Inferior parietal cortex (tissue), 1 donor: ENCODE results near the gene GNG7.
A peak's percentile ranks its signal among the peaks of the same experiment; 100 is the strongest.
"Not testable (repeated sequence)": the region's sequence is repeated elsewhere in the genome, so short reads cannot be mapped to it uniquely, and the experiment has no call there.

ENCODE experiments used
- DNase-seq: peaks from one replicate; pipeline ENCODE4 v3.0.0-alpha.2; 2016; ENCODE audit errors: extremely low spot score

GNG7 gene

DNA sequence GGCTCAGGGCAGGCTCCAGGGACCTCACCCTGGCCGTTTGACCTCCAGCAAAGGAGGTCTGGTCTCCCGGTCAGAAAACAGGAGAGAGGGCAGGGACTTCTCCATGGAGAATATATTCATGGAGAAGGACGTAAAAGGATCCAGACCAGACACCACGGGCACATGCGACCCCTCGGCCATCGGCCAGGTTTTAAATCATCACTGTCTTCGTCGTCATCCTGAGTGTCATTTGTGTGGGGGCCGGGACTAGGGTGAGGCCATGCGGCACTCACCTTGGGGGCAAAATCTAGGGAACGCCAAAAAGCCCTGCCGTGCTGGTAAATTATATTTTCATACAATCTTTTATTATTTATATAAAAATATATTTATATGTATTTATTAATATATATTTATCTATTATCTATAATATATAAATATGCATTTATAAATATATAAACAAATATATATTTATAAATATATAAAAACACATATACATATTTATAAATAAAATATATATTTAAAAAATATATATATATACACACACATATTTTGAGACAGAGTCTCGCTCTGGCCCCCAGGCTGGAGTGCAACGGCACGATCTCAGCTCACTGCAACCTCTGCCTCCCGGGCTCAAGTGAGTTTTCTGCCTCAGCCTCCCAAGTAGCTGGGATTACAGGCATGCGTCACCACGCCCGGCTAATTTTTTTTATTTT is 151.2 kb downstream of the GNG7 start:
- no peak for DNase-seq

DNA sequence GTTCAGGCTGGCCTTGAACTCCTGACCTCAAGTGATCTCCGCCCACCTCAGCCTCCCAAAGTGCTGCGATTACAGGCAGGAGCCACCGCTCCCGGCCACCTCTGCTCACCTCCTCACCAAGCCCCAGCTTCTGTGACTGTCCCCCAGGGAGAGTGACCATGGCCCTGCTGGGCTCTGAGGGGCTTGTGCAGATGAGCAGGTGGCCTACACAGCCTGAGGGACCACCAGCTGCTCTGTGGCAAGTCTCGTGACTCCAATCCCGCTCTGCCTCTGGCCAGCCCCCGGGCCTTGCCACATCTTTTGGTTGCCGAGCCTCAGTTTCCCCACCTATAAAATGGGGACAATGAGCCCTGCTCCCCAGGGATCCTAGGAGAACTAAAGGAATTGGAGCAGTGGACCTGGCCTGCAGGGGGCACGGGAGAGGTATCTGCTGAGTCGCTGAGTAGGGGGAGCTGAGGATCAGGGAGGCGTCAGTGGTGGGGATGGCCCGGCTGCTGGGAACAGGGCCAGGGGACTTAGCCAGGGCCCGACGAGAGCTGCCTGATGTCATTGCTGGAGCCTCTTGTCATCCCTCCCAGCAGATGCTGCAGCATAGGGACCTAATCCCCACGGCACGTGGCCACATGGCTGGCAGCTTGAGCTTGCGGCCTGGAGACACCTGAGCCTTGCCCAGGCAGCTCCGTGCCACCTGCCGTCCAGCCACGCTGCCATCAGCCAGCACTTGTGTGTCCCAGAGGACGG is 151.9 kb downstream of the GNG7 start:
- DNase-seq = no peak

DNA sequence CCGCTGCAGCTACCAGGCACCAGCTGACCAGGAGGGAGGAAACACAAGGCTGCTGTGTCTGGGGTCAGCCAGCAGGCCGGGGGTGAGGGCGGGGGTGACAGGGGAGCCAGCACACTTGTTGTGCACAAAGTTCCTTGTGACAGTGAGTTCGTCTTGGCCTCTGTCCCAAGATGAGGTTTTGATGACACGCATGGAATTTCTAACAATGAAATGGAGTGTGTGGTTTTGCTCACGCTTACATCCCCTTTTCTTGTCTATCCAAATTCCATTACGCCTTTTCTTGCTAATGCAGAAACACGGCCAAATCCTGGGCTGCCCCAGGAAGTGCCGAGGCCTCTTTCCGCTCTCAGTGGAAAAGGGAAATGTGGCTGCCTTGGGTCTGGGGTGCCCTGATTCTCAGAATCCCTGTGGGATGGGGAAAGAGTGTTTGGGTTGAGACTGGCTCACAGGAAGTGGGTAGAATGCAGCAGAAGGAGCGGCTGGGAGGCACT is 152.7 kb downstream of the GNG7 start:
- peak; percentile 78 for DNase-seq

DNA sequence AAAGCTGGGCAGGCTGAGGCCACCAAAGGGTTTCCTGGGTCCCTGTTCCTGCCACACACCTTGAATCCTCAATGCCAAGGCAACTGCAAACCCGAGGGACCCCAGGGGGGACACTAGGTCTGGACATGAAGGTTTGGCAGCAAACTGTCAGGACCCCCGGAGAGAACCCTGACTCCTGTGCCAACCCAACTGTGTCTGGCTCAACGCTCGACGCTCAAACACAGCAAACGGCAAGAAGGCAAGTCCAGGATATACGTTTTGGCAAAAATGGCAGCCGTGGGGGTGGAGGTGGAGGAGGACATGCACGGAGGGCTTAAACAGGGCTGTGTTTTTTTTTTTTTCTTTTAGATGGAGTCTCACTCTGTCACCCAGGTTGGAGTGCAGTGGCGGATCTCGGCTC is 153.5 kb downstream of the GNG7 start:
- DNase-seq = no peak

DNA sequence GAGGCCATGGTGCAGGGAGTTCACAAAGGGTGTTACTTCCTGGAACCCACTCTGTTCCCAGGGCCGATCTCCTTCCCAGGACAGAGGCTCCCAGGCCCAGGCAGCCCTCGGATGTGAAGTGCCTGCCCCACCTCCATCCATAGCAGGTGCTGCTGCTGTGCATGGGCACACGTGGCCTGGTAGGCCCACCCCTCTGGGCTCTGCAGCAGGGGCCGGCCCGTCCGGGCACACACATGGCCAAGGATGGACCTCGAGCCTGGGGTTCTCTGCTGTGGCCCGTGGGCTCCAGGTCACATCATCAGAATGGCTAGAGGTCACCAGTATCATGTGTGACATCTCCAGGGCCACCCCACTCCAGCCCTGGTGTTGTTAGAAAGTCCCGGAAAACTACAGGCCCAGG is 154.8 kb downstream of the GNG7 start:
- DNase-seq = no peak

DNA sequence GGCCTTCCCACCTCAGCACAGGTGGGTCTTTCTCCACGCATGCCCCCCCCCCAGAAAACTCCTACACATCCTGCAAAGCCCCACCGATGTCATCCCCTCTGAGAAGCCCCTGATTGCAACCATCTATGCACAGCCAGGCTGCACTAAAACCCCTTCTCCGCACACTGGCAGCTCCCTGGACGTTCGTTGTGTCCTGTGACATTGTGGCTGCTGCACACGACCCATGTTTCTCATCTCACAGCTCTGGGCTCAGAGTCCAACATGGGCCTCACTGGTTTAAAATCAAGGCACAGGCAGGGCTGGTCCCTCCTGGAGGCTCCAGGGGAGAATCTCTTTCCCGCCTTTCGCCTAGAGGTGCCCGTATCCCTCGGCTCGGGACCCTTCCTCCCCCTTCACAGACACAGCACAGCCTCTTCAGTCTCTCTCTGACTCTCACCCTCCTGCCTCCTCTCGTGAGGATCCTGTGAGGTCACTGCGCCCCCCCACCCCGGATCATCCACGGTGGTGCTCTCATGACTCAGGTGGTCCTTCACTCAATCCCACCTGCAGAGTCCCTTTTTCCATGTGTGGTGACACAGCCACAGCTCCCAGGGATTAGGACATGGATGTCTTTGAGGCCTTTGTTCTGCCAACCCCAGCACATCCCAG is 155.3 kb downstream of the GNG7 start:
- no peak for DNase-seq

DNA sequence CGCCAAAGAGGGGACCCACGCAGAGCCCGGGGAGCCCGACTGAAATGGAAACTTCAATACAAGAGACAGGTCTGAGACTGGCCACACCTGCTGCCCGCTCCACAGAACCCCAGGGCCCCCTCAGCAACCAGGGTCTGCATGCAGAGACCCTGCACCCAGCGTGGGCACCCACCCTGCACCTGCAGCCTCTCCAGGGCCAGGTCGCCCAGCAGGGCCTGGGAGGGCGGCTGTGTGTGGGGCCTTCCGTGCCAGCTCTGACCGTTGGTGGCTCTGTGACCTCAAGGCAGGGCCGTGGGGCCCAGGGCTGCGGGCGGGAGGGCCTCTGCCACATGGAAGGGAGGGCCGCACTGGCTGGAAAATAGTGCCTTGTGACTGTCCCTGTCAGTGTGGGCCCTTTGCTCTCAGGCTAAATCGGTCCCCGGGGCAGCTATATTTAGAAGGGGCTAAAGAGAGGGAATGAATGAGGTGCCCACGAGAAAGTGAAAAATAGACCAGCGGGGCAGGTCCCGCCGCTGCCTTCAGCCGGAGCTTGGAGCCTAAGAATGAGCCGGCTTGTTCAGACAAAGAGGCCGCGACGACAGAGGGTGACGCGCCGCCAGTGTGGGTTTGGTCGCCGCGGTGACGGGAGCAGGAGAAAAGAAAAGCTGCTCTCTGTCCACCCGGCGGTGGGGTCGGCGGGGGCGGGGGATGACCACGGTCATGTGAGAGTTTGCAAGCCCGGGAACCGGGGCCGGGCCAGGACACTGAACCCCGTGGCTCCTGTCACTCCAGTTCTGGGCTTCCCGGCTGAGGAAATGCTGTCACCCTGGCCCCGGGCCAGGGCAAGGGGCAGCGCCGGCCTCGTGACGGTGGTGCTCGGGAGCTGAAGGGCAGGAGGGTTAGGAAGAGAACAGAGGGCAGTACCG is 156.1 kb downstream of the GNG7 start:
- peak; percentile 58 for DNase-seq

DNA sequence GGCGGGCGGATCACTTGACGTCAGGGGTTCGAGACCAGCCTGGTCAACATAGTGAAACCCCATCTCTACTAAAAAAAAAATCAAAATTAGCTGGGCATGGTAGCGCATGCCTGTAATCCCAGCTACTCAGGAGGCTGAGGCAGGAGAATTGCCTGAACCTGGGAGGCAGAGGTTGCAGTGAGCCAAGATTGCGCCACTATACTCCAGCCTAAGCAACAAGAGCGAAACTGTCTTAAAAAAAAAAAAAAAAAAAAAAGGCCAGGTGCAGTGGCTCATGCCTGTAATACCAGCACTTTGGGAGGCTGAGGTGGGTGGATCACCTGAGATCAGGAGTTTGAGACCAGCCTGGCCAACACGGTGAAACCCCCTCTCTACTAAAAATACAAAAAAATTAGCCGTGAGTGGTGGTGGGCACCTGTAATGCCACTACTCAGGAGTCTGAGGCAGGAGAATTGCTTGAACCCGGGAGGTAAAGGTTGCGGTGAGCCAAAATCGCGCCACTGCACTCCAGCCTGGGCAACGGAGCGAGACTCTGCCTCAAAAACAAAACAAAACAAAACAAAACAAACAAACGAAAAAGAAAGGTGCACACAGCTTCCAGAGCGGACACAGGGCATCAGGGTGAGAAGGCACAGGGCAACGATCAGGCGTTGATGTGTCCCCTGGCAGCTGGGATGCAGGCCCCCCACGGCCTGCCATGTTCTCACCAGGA is 156.9 kb downstream of the GNG7 start:
- DNase-seq = not testable (repeated sequence)

DNA sequence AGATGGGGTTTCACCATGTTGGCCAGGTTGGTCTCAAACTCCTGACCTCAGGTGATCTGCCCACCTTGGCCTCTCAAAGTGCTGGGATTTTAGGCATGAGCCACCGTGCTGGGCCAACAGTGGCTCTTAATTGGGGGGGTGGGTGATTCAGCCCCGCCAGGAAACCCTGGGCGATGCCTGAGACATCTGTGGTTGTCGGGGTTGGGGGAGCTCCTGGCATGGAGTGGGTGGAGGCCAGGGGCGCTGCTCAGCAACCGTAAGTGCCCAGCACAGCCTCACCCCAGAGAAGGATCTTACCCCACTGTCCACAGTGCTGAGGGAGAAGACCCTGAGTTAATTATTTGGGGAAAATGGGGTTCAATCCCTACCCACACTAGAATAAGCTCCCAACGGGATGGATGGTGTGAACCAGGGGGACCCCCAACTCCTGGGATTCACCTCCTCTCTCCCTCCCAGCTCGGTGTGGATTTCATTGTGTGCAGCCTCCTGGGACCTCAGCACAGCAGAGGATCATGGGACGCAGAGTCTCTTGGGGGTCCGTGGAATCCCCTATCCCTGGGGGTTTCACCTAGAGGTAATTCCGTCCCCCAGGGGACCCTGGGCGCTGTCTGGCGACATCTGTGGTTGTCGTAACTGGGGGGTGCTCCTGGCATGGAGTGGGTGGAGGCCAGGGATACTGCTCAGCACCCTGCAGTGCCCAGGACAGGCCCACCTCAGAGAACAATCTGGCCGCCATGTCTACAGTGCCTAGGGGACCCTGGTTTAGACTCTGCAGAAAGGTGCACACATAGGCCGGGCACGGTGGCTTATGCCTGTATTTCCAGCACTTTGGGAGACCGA is 157.7 kb downstream of the GNG7 start:
- no peak for DNase-seq

DNA sequence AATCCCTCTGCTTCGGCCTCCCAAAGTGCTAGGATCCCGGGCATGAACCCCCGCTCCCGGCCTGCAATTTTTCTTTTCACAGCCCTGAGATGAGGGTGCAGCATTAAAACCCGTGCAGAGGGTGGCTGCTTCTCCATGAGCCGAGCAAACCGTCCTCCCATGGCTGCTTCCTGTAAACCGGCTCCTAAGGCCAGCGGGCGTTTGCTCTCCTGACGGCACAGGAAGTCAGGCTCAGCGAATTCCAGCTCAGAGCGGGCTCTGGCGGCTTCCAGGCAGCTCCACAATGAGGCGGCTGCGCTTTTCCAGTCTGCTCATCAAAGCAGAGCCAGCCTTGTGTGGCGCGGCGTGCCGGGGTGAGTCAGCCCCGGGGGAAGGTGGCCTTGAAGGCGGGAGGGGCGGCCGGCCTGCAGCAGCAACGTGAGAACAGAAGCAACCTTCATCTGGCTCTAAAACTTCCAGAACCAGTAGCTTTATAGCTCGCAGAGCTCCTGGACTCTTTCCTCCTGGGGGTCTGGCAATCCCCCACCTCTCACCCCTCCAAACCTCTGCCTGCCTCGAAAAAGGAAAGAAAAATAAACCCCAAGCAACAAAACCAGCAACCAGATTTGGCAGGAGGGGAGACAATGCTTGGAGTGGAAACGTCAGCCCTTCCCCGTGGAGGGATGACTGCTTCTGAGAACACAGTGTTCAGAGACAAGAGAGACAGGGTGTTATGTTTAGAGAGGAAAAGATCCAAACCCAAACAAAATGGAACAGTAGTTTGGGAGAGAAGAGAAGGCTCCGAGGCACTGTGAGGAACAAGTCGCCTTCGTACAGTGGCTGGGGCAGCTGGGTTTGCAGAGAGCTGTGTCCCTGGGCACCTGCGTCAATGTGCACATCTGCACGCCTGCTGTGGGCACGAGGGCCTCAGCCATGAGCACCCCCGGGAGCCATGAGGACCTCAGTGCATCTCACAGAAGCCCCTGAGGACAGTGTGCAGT is 158.7 kb downstream of the GNG7 start:
- peak; percentile 89 for DNase-seq

DNA sequence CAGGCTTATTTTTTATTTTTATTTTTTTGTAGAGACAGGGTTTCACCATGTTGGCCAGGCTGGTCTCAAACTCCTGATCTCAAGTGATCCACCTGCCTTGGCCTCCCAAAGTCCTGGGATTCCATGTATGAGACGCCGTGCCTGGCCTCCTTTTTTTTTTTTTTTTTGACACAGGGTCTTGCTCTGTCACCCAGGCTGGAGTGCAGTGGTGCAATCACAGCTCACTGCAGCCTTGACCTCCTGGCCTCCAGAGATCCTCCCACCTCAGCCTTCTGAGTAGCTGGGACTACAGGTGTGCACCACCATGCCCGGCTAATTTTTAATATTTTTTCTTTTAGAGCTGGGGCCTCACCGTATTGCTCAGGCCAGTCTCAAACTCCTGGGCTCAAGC is 159.4 kb downstream of the GNG7 start:
- not testable (repeated sequence) for DNase-seq

DNA sequence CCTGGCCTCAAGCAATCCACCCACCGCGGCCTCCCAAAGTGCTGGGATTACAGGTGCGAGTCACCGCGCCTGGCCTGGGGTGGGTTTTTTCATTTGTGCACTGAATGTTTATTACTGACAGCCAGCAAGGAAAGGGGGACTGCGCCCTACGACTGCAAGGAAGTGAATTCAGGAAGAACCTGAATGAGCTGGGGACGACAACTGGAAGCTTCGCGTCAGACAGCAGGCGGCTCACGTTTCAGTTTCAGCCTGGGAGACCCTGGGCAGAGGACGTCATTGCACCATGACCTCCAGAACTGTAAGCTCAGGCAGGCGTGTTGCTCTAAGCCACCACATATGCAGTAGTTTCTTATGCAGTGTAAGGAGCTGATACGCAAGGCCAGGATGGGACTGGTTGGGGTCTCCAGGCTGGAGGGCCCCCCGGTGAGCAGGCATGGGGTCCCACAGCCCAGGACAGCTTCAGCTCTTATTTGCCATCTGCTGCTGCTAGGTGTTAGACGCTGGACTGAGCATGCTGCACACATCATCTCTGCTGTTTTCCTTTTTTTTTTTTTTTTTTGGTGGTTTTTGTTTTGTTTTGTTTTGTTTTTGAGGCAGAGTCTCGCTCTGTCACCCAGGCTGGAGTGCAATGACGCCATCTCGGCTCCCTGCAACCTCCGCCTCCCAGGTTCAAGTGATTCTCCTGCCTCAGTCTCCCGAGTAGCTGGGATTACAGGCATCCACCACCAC is 160.0 kb downstream of the GNG7 start:
- no peak for DNase-seq

DNA sequence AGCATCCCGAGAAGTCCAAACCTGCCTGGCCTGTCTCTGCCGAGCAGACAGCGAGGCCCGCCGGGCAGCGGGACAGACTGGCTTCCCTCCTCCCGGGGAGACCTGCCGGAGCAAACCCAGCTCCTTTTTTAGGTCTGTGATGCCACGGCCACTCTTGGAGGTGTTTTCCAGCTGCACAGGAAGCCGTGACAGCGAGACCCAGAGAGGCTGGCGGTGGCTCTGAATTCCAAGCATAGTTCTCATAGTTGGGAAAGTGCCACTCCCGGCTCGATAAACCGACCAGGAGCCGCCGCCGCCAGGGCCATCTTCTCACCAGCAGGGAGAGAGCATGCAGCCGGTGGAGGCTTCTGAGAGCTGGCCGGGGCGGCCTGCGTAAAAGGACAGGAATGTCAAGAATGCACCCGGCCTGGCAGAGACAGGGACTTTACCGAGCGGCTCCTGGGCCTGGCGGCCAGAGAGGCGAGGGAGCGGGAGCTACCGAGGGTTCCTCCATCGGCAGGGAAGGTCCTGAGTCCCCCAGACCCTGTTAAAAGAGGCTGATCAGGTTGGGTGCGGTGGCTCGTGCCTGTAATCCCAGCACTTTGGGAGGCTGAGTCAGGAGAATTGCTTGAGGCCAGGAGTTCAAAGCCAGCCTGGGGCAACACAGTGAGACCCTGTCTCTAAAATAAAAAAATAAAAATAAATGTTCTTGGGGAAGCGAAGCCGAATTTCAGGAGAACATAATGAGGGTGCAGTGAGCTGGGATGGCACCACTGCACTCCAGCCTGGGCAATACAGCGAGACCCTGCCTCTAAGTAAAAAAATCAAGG is 161.6 kb downstream of the GNG7 start:
- DNase-seq = no peak

DNA sequence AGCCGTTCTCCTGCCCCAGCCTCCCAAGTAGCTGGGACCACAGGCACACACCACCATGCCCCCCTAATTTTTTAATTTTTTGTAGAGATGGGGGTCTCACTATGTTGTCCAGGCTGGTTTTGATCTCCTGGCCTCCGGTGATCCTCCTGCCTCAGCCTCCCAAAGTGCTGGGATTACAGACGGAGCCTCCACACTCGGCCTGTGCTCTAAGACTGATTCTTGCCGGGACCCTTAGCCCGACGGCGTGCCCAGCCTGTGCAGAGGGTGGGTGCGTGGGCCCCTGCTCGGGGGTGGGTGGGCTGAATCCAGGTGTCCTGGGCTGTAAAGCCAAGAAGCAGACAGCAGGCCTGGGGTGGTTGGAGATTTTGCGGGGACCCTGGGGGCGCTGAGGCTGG is 162.2 kb downstream of the GNG7 start:
- DNase-seq = no peak

DNA sequence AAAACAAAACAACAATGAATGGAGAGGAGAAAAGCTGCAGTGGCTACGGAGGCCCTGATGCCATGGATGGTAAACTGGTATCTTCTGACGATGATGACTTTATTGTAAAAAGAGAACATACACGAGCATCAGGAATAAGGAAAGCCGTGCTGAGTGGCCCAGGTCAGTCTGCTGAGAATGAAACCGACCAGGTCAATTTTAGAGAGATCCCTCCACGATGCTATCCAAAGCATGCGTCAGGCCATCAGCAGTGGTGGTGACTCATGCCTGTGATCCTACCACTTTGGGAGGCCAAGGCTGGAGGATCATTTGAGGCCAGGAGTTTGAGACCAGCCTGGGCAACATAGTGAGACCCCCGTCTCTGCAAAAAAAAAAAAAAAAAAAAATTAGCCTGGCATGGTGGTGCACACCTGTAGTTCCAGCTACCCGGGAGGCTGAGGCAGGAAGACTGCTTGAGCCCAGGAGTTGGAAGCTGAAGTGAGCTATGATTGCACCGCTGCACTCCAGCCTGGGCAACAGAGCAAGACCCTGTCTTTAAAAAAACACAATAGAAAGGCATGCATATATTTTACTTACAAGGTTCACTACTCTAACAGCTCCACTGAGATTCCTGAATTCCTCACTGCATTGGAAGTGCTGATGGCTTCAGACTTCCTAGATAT is 164.3 kb downstream of the GNG7 start:
- no peak for DNase-seq

DNA sequence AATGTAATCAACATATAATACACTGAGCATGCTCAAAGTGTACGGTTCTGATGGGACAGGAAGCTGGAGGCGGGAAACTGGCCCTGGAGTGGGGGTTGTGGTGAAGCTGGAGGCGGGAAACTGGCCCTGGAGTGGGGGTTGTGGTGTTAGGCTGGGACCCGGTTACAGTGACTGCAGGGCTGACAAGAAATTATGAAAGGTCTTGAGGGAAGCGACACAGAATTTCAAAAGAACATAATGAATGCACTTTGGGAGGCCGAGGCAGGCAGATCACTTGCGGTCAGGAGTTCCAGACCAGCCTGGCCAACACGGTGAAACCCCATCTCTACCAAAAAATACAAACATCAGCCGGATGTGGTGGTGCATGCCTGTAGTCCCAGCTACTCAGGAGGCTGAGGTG is 164.9 kb downstream of the GNG7 start:
- not testable (repeated sequence) for DNase-seq

DNA sequence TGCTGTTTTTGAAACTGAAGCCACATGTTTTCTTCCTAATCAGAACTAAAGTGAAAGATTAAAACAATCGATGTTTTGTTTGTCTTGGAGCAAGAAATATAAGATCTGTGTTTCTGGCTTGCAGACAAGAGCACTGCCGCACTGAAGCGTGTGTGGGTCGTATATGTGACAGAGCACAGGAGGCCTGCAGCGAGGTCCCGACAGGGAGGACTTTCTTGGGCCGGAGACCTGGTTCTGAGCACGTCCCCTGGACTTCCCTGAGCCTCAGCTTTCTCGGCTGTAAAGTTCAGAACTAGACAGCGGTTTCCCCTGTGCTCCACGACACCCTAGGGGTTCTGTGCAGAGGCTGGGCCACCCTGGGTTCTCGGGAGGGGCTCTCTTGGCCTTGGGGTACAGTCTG is 166.0 kb downstream of the GNG7 start:
- DNase-seq = no peak
